K562 (cell line): ENCODE data around the gene ASB13. TPM values are rescaled to one million over a fixed set of nuclear protein-coding genes. Genes with fewer than 3 reads are reported as not detected.

Experiments used
- ATAC-seq: fragments of 200-7000 bp; cut with Tn5 transposase; 3 replicates; pipeline ENCODE4 v1.9.1; 2020; ENCODE audit warnings: moderate library complexity
- BruUV-seq: library from RNA; stranded (reverse); fragments of 400-500 nt; replicated peaks from 2 replicates; lab custom pipeline; 2021; lab: Mats Ljungman, UMichigan
- CTCF ChIA-PET: fragments of 300-600 bp; formaldehyde crosslinking; extraction: SDS; loops from one replicate; lab custom pipeline; 2021; ENCODE audit warnings: low intra/inter-chr PET ratio; lab: Yijun Ruan, JAX
- POLR2A ChIA-PET: fragments of 300-600, 350-650 bp; sonication (Branson Sonifier 250); formaldehyde crosslinking; extraction: SDS; loops from one replicate; lab custom pipeline; 2021; ENCODE audit warnings: antibody characterized with exemption, inconsistent platforms; lab: Yijun Ruan, JAX
- DNase-seq, 4 experiments: peaks; one replicate each; pipeline versions ENCODE4 v3.0.0 to v3.0.0-alpha.2; 2011 to 2018; ENCODE audit warnings: low spot score in 3 of 4, mixed read lengths in 3 of 4; ENCODE audit errors: extremely low read depth in 1 of 4
- FAIRE-seq: peaks from 2 replicates; lab custom pipeline; 2011; peaks lifted over from hg19 to GRCh38; lab: Jason Lieb, UNC
- H2AFZ ChIP-seq: 2 replicates; pipeline ENCODE4 v1.6.0; 2011; ENCODE audit warnings: low read depth, low read length, control low read depth, inconsistent platforms
- H3K27ac ChIP-seq: fragments of 200-600 bp; 3 replicates; pipeline ENCODE4 v1.8.0; 2011; ENCODE audit warnings: low read depth, mild to moderate bottlenecking, control low read depth, inconsistent platforms, low read length, moderate library complexity, mixed read lengths; ENCODE audit errors: extremely low read depth
- H3K27me3 ChIP-seq, 2 experiments: fragments of 300-600 bp in 1 of 2; 2 replicates in 1 of 2; 3 replicates in 1 of 2; pipeline versions ENCODE4 v1.6.0 to v1.8.0; 2011; ENCODE audit warnings: inconsistent platforms in 2 of 2, low read length in 2 of 2, mild to moderate bottlenecking in 1 of 2, mixed read lengths in 1 of 2, moderate library complexity in 1 of 2; ENCODE audit not compliant: control insufficient read depth in 2 of 2, insufficient read depth in 2 of 2
- H3K36me3 ChIP-seq: fragments of 300-600 bp; 3 replicates; pipeline ENCODE4 v1.8.0; 2011; ENCODE audit warnings: mild to moderate bottlenecking, low read length, inconsistent platforms; ENCODE audit not compliant: control insufficient read depth, insufficient read depth
- H3K4me1 ChIP-seq, 2 experiments: fragments of 200-600 bp in 1 of 2; replicated peaks in 1 of 2; 2 replicates in 1 of 2; 3 replicates in 1 of 2; pipeline versions ENCODE4 v1.5.1 to v1.8.0; 2011; ENCODE audit warnings: inconsistent platforms in 2 of 2, low read length in 2 of 2, mild to moderate bottlenecking in 1 of 2, mixed read lengths in 1 of 2, moderate library complexity in 1 of 2; ENCODE audit not compliant: control insufficient read depth in 2 of 2, insufficient read depth in 2 of 2
- H3K4me2 ChIP-seq: 2 replicates; pipeline ENCODE4 v1.6.1; 2011; ENCODE audit warnings: low read length, control low read depth, inconsistent platforms, mixed read lengths; ENCODE audit not compliant: insufficient read depth
- H3K4me3 ChIP-seq: fragments of 200-600 bp; sonication (generic), shearing (Covaris generic); 2 replicates; pipeline ENCODE4 v1.5.1; 2016; ENCODE audit warnings: control low read depth, inconsistent platforms
- H3K79me2 ChIP-seq: fragments of 200-600 bp; 3 replicates; pipeline ENCODE4 v1.8.0; 2011; ENCODE audit warnings: low read length, inconsistent platforms; ENCODE audit not compliant: control insufficient read depth, insufficient read depth
- H3K9ac ChIP-seq, 2 experiments: 2 replicates each; pipeline versions ENCODE4 v1.6.0 to v1.6.1; 2011; ENCODE audit warnings: low read depth in 2 of 2, low read length in 2 of 2, control low read depth in 1 of 2, inconsistent platforms in 1 of 2, mild to moderate bottlenecking in 1 of 2, mixed read lengths in 1 of 2; ENCODE audit not compliant: insufficient read depth in 1 of 2
- H3K9me1 ChIP-seq: one replicate; pipeline ENCODE4 v1.6.0; 2011; ENCODE audit warnings: inconsistent platforms, mild to moderate bottlenecking, low read length, moderate library complexity; ENCODE audit not compliant: control insufficient read depth, insufficient read depth
- H3K9me3 ChIP-seq: replicated peaks from 2 replicates; pipeline ENCODE4 v1.5.1; 2011; ENCODE audit warnings: low read depth, low read length, inconsistent platforms; ENCODE audit not compliant: control insufficient read depth, insufficient read depth
- H4K20me1 ChIP-seq: replicated peaks from 2 replicates; pipeline ENCODE4 v1.6.1; 2011; ENCODE audit warnings: low read length, inconsistent platforms, mixed read lengths; ENCODE audit not compliant: control insufficient read depth, insufficient read depth
- CTCF ChIP-seq, 3 experiments: IDR thresholded peaks in 2 of 3; conservative IDR thresholded peaks in 1 of 3; 2 replicates each; pipeline ENCODE4 v1.5.1; 2011 to 2012; ENCODE audit warnings: low read length in 3 of 3, mild to moderate bottlenecking in 3 of 3, control low read depth in 2 of 3, improper control_type of control experiment in 1 of 3, inconsistent platforms in 1 of 3, low read depth in 1 of 3, mixed read lengths in 1 of 3, moderate library complexity in 1 of 3; ENCODE audit not compliant: insufficient read depth in 2 of 3
- ZC3H4 ChIP-seq: sonication (generic); formaldehyde crosslinking; IDR thresholded peaks from 2 replicates; pipeline ENCODE4 v1.9.0; 2021; ENCODE audit warnings: missing genetic modification reagents, borderline replicate concordance
- WGBS: fragments of 100-300 bp; shearing (Covaris generic); methylation state at CpG from one replicate; pipeline ENCODE4 v1.1.6; 2016; ENCODE audit warnings: low coverage, mixed read lengths; ENCODE audit not compliant: insufficient coverage; ENCODE audit errors: missing lambda C conversion rate; 5-methylcytosine and 5-hydroxymethylcytosine counted together
- in situ Hi-C: fragments of 300-500 bp; cut with MboI; formaldehyde crosslinking; loops from 4 replicates; pipeline ENCODE4 v1.15.0; 2018; ENCODE audit warnings: inconsistent platforms, mixed read lengths
- intact Hi-C: fragments of 100-400 bp; cut with micrococcal nuclease; formaldehyde crosslinking; loops from 2 replicates; pipeline ENCODE4 v1.14.2; 2022
- polyA plus RNA-seq, 8 experiments: library from polyadenylated mRNA; depleted of rRNA in 4 of 8; stranded (reverse) in 5 of 8; unstranded in 3 of 8; fragments of >200 nt; fragmentation: Nextera tagmentation in 2 of 8; fragmentation: Illumina TruSeq in 1 of 8; extraction: Ambion mirVana in 2 of 8; extraction: Trizol in 1 of 8; gene quantifications; 2 replicates each; pipeline versions ENCODE4 v1.2.1 to v1.2.3, GENCODE V29; 2011 to 2014; ENCODE audit warnings: inconsistent platforms in 1 of 8, missing spikeins in 1 of 8
- total RNA-seq, 7 experiments: library from RNA; depleted of rRNA in 6 of 7; stranded (reverse); fragments of >200 nt in 6 of 7; fragmentation: Illumina TruSeq in 2 of 7; extraction: Trizol in 2 of 7; gene quantifications; 2 replicates each; pipeline versions ENCODE4 v1.2.1 to v1.2.3, GENCODE V29; 2011 to 2021; ENCODE audit warnings: low replicate concordance in 1 of 7

Gene ASB13
- total and polyA plus RNA-seq, 9 of the 15 experiments (the other 6 are each of a cell fraction or from before 2014, with no cell fraction given), result 5.2 to 28.8 (median 16.9) TPM

DNA sequence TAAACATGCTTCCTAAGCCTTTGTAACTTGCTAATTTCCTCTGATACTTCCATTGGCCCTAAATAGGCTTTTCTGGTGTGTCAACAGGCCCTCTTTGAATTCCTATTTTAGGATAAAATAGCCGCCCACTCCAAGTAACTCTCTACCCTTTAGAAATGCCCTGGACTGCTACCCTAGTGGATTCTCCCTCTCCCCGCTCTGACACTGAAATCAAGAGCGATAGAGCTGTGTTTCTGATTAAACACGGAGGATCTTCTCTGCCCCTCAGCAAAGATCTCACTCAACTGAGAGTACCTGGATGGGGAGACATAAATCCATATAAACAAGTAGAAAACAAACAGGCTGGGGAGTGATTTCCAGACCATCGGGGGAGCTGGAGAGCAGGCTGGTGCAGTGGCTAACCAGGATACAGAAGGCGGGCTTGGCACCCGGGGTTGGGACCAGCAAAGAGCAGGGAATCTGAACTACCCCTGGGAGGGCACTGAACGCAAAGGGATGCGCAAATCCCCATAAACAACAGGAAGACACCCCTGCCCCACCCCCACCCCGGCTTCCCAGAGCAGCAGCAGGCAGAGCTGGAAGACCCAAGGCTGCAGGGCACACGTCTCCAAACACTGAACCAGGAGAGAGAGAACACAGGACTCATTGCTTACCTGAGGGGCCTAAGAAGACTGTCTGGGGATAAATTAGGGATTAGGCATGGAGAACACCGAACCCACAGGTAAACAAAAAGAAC is 2.5 kb downstream of the ASB13 start:
- Histone ChIP-seq H4K20me1 (peaks cover 7% of the 10 kb centered on the region), H3K9ac (no peak overlapping the region), H3K9me1 (peaks cover 2% of the 10 kb centered on the region), H3K4me3 (no peak overlapping the region), H3K27ac (no peak overlapping the region), H2AFZ (no peak overlapping the region), H3K27me3 (no peaks in the 10 kb centered on the region), H3K4me2 (no peak overlapping the region), H3K9me3 (no peaks in the 10 kb centered on the region), H3K4me1 (peaks cover 13 to 34% of the 10 kb centered on the region in 2 experiments; a peak in 4 of 5 replicates), H3K36me3 (no peaks in the 10 kb centered on the region), H3K79me2 (peaks cover 17% of the 10 kb centered on the region; the same call in 2 of the 3 replicates)
- in situ Hi-C loops (no loop called here), intact Hi-C loops (no loop called here)
- TF ChIP-seq ZC3H4 (CRISPR knock-in tag) (no peak), CTCF (IDR thresholded peaks at IDR 0.05 in 2 of 3, conservative IDR thresholded peaks at IDR 0.05 in 1 of 3; ENCODE audit: insufficient read depth in 2 of 3, low read depth in 1 of 3, low read length in 3 of 3) (peak in 1 of 3 experiments; percentile 9; a peak in 1 of 6 replicates)
- no TSS peak for BruUV-seq
- ChIA-PET CTCF (no interaction called here), POLR2A (interaction anchor here (0.7 to 1.2 kb wide), 5 partner anchors 11 to 283 kb away, joined by 3 to 4 read pairs (median 3); no protein-coding TSS in a partner anchor)
- 64% methylated on average over 10 of the region's 12 CpGs for WGBS
- ATAC-seq, result no peak
- FAIRE-seq, result no peak
- no peak for DNase-seq
